HEK293 (cell line): ENCODE results near the gene VTN.

Experiments
- CTCF ChIA-PET: fragments of 350-600 bp; formaldehyde crosslinking; extraction: SDS; loops from one replicate; lab custom pipeline; 2021; ENCODE audit warnings: antibody characterized with exemption; lab: Yijun Ruan, JAX
- POLR2A ChIA-PET: fragments of 300-600 bp; formaldehyde crosslinking; extraction: SDS; loops from one replicate; lab custom pipeline; 2020; ENCODE audit warnings: antibody characterized with exemption, inconsistent platforms; lab: Yijun Ruan, JAX
- H3K27ac ChIP-seq: fragments of 200-500 bp; sonication (Bioruptor generic); 2 replicates; pipeline ENCODE4 v1.5.1; 2014; ENCODE audit warnings: low read depth, low read length, control low read depth, inconsistent platforms; ENCODE audit errors: extremely low read depth
- H3K36me3 ChIP-seq, 2 experiments: fragments of 200-500 bp in 1 of 2; sonication (Bioruptor generic) in 1 of 2; 1 replicate in 1 of 2; 2 replicates in 1 of 2; pipeline ENCODE4 v1.5.1; 2014 to 2017; ENCODE audit warnings: inconsistent platforms in 2 of 2, low read length in 2 of 2; ENCODE audit not compliant: control insufficient read depth in 2 of 2, insufficient read depth in 1 of 2
- H3K4me1 ChIP-seq: fragments of 200-500 bp; sonication (Bioruptor generic); 2 replicates; pipeline ENCODE4 v1.5.1; 2014; ENCODE audit warnings: mild to moderate bottlenecking, low read length, inconsistent platforms; ENCODE audit not compliant: control insufficient read depth, insufficient read depth
- H3K4me3 ChIP-seq: 2 replicates; pipeline ENCODE4 v1.5.1; 2011; ENCODE audit warnings: low read depth, mild to moderate bottlenecking, control low read depth, low read length, moderate library complexity
- H3K9me3 ChIP-seq: fragments of 200-500 bp; sonication (Bioruptor generic); 2 replicates; pipeline ENCODE4 v1.5.1; 2014; ENCODE audit warnings: low read depth, low read length, inconsistent platforms; ENCODE audit not compliant: control insufficient read depth, insufficient read depth
- GFI1B ChIP-seq: fragments of 450-650 bp; formaldehyde crosslinking; IDR thresholded peaks from 2 replicates; pipeline ENCODE4 v1.5.1; 2016; ENCODE audit warnings: missing biosample characterization, missing genetic modification characterization
- GLI2 ChIP-seq: fragments of 450-650 bp; formaldehyde crosslinking; IDR thresholded peaks from 2 replicates; pipeline ENCODE4; 2017; ENCODE audit warnings: missing biosample characterization, missing genetic modification characterization, low read depth, borderline replicate concordance
- KLF1 ChIP-seq: fragments of 450-650 bp; formaldehyde crosslinking; IDR thresholded peaks from 2 replicates; pipeline ENCODE4 v1.5.1; 2016; ENCODE audit warnings: missing biosample characterization, missing genetic modification characterization
- KLF10 ChIP-seq: fragments of 450-650 bp; IDR thresholded peaks from 2 replicates; pipeline ENCODE4 v1.5.1; 2018; ENCODE audit warnings: missing biosample characterization, mild to moderate bottlenecking, missing genetic modification characterization
- KLF17 ChIP-seq: fragments of 450-650 bp; formaldehyde crosslinking; IDR thresholded peaks from 2 replicates; pipeline ENCODE4 v1.5.1; 2016; ENCODE audit warnings: missing biosample characterization, missing genetic modification characterization
- MYNN ChIP-seq: fragments of 450-650 bp; formaldehyde crosslinking; IDR thresholded peaks from 2 replicates; pipeline ENCODE4 v1.5.1; 2016; ENCODE audit warnings: missing biosample characterization, missing genetic modification characterization, borderline replicate concordance
- MZF1 ChIP-seq: fragments of 450-650 bp; formaldehyde crosslinking; IDR thresholded peaks from 2 replicates; pipeline ENCODE4 v1.5.1; 2017; ENCODE audit warnings: missing biosample characterization, missing genetic modification characterization, borderline replicate concordance
- OVOL3 ChIP-seq: fragments of 450-650 bp; formaldehyde crosslinking; IDR thresholded peaks from 2 replicates; pipeline ENCODE4 v1.5.1; 2016; ENCODE audit warnings: missing biosample characterization, missing genetic modification characterization
- SP7 ChIP-seq: fragments of 450-650 bp; formaldehyde crosslinking; IDR thresholded peaks from 2 replicates; pipeline ENCODE4 v1.5.1; 2016; ENCODE audit warnings: missing biosample characterization, missing genetic modification characterization
- ZBTB10 ChIP-seq: fragments of 450-650 bp; formaldehyde crosslinking; IDR thresholded peaks from 2 replicates; pipeline ENCODE4 v1.5.1; 2016; ENCODE audit warnings: missing biosample characterization, missing genetic modification characterization
- ZBTB8A ChIP-seq: fragments of 450-650 bp; formaldehyde crosslinking; IDR thresholded peaks from 2 replicates; pipeline ENCODE4 v1.5.1; 2016; ENCODE audit warnings: missing biosample characterization, missing genetic modification characterization
- ZNF138 ChIP-seq: fragments of 450-650 bp; formaldehyde crosslinking; IDR thresholded peaks from 2 replicates; pipeline ENCODE4 v1.5.1; 2016; ENCODE audit warnings: missing biosample characterization, missing genetic modification characterization, borderline replicate concordance
- ZNF146 ChIP-seq: fragments of 450-650 bp; formaldehyde crosslinking; IDR thresholded peaks from 2 replicates; pipeline ENCODE4 v1.5.1; 2016; ENCODE audit warnings: missing biosample characterization, missing genetic modification characterization
- ZNF175 ChIP-seq: fragments of 450-650 bp; formaldehyde crosslinking; IDR thresholded peaks from 2 replicates; pipeline ENCODE4 v1.5.1; 2016; ENCODE audit warnings: missing biosample characterization, missing genetic modification characterization
- ZNF354C ChIP-seq: fragments of 450-650 bp; formaldehyde crosslinking; IDR thresholded peaks from 2 replicates; pipeline ENCODE4 v1.5.1; 2016; ENCODE audit warnings: missing biosample characterization, missing genetic modification characterization, low read depth, borderline replicate concordance
- ZNF394 ChIP-seq: fragments of 450-650 bp; formaldehyde crosslinking; IDR thresholded peaks from 2 replicates; pipeline ENCODE4 v1.5.1; 2016; ENCODE audit warnings: missing biosample characterization, missing genetic modification characterization, mild to moderate bottlenecking, moderate library complexity, borderline replicate concordance
- ZNF449 ChIP-seq: fragments of 450-650 bp; formaldehyde crosslinking; IDR thresholded peaks from 2 replicates; pipeline ENCODE4 v1.5.1; 2017; ENCODE audit warnings: missing biosample characterization, mild to moderate bottlenecking, missing genetic modification characterization, moderate library complexity
- ZNF488 ChIP-seq: fragments of 450-650 bp; formaldehyde crosslinking; IDR thresholded peaks from 2 replicates; pipeline ENCODE4 v1.5.1; 2016; ENCODE audit warnings: missing biosample characterization, missing genetic modification characterization
- ZNF530 ChIP-seq: fragments of 450-650 bp; formaldehyde crosslinking; IDR thresholded peaks from 2 replicates; pipeline ENCODE4 v1.5.1; 2016; ENCODE audit warnings: low read depth, missing biosample characterization, missing genetic modification characterization
- ZNF561 ChIP-seq: fragments of 450-650 bp; IDR thresholded peaks from 2 replicates; pipeline ENCODE4 v1.5.1; 2018; ENCODE audit warnings: missing biosample characterization, missing genetic modification characterization, borderline replicate concordance
- ZNF596 ChIP-seq: fragments of 450-650 bp; IDR thresholded peaks from 2 replicates; pipeline ENCODE4 v1.5.0; 2018; ENCODE audit warnings: missing biosample characterization, mild to moderate bottlenecking, missing genetic modification characterization, moderate library complexity
- ZNF639 ChIP-seq: fragments of 450-650 bp; formaldehyde crosslinking; IDR thresholded peaks from 2 replicates; pipeline ENCODE4 v1.5.1; 2016; ENCODE audit warnings: missing biosample characterization, missing genetic modification characterization
- ZNF707 ChIP-seq: fragments of 450-650 bp; formaldehyde crosslinking; IDR thresholded peaks from 2 replicates; pipeline ENCODE4 v1.5.1; 2016; ENCODE audit warnings: missing biosample characterization, missing genetic modification characterization
- ZNF747 ChIP-seq: fragments of 450-650 bp; formaldehyde crosslinking; IDR thresholded peaks from 2 replicates; pipeline ENCODE4 v1.5.1; 2016; ENCODE audit warnings: missing biosample characterization, missing genetic modification characterization
- ZSCAN4 ChIP-seq: fragments of 450-650 bp; formaldehyde crosslinking; IDR thresholded peaks from 2 replicates; pipeline ENCODE4 v1.5.1; 2017; ENCODE audit warnings: missing biosample characterization, missing genetic modification characterization
- ZSCAN5A ChIP-seq: fragments of 450-650 bp; formaldehyde crosslinking; IDR thresholded peaks from 2 replicates; pipeline ENCODE4 v1.5.1; 2016; ENCODE audit warnings: missing biosample characterization, missing genetic modification characterization

The VTN gene

GRCh38 chr17:28357061-28357900, 12.8 kb downstream of the VTN start, which contains the start of gene POLDIP2 (continued):
- TF ChIP-seq ZNF488 (tag by site-specific recombination) (0 out of 2 replicates have a peak, but pooled peaks have one; percentile 22), SP7 (tag by site-specific recombination) (peak; percentile 74), ZBTB10 (tag by site-specific recombination) (peak; percentile 71), ZNF561 (peak; percentile 94), ZNF138 (tag by site-specific recombination) (no peak), GFI1B (tag by site-specific recombination) (no peak), ZBTB8A (tag by site-specific recombination) (peak; percentile 90), OVOL3 (tag by site-specific recombination) (no peak), ZNF707 (tag by site-specific recombination) (no peak), ZNF354C (tag by site-specific recombination) (no peak), ZNF175 (tag by site-specific recombination) (no peak), KLF17 (tag by site-specific recombination) (peak; percentile 73; the same call in 1 of the 2 replicates), ZNF146 (tag by site-specific recombination) (no peak), ZNF639 (tag by site-specific recombination) (peak; percentile 73; the same call in 1 of the 2 replicates), ZNF394 (peak; percentile 21; the same call in 1 of the 2 replicates), KLF1 (tag by site-specific recombination) (0 out of 2 replicates have a peak, but pooled peaks have one; percentile 45)

- no peak overlapping the region for H3K27ac ChIP-seq
- TF ChIP-seq ZNF596 (tag by site-specific recombination) (no peak), ZNF530 (no peak), ZSCAN4 (no peak), ZSCAN5A (tag by site-specific recombination) (no peak), MYNN (tag by site-specific recombination) (no peak), ZNF747 (tag by site-specific recombination) (no peak), GLI2 (tag by site-specific recombination) (no peak), MZF1 (tag by site-specific recombination) (no peak), KLF10 (no peak), ZNF449 (tag by site-specific recombination) (no peak)
Observed at GRCh38 chr17:28350271-28350670, 19.8 kb downstream of the VTN start.

More at GRCh38 chr17:28350271-28350670, 19.8 kb downstream of the VTN start:
- Histone ChIP-seq H3K9me3 (no peaks in the 10 kb centered on the region), H3K36me3 (peaks cover 79 to 98% of the 10 kb centered on the region in 2 experiments), H3K4me1 (no peaks in the 10 kb centered on the region), H3K4me3 (no peak overlapping the region)
- POLR2A ChIA-PET, result interaction anchor here (0.6 to 1.0 kb wide), 2 partner anchors 14 to 45 kb away, joined by 3 read pairs; partner anchors contain the start of gene TNFAIP1
- CTCF ChIA-PET, result interaction anchor here (0.7 to 1.1 kb wide), 2 partner anchors 49 to 66 kb away, joined by 3 to 5 read pairs; no protein-coding TSS in a partner anchor
